ENCODE data around the gene NPHP4.

DNA sequence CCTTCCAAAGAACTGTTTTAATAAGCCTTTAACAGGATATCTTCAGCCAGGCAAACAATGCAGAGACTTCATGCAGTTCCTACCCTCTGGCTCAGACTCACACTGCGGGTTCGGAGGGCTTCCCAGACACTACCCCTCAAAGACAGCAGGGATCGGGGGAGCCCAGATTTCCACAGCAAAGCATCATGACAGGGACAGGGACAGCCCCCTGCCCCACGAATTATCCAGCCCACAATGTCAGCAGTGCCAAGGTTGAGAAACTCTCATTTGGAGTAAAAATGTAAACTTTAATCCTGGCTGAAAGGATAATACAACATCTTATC lies 20.1 kb downstream of the NPHP4 start:
- no peak for TF ChIP-seq YY1 (IDR thresholded peaks at IDR 0.05; ENCODE audit: borderline replicate concordance in 1 of 3, control insufficient read depth in 1 of 3, extremely low read depth in 1 of 3, insufficient read depth in 3 of 3, insufficient read length in 1 of 3, insufficient replicate concordance in 2 of 3, low read depth in 1 of 3, low read length in 2 of 3)
- TF ChIP-seq, protein P1, sequence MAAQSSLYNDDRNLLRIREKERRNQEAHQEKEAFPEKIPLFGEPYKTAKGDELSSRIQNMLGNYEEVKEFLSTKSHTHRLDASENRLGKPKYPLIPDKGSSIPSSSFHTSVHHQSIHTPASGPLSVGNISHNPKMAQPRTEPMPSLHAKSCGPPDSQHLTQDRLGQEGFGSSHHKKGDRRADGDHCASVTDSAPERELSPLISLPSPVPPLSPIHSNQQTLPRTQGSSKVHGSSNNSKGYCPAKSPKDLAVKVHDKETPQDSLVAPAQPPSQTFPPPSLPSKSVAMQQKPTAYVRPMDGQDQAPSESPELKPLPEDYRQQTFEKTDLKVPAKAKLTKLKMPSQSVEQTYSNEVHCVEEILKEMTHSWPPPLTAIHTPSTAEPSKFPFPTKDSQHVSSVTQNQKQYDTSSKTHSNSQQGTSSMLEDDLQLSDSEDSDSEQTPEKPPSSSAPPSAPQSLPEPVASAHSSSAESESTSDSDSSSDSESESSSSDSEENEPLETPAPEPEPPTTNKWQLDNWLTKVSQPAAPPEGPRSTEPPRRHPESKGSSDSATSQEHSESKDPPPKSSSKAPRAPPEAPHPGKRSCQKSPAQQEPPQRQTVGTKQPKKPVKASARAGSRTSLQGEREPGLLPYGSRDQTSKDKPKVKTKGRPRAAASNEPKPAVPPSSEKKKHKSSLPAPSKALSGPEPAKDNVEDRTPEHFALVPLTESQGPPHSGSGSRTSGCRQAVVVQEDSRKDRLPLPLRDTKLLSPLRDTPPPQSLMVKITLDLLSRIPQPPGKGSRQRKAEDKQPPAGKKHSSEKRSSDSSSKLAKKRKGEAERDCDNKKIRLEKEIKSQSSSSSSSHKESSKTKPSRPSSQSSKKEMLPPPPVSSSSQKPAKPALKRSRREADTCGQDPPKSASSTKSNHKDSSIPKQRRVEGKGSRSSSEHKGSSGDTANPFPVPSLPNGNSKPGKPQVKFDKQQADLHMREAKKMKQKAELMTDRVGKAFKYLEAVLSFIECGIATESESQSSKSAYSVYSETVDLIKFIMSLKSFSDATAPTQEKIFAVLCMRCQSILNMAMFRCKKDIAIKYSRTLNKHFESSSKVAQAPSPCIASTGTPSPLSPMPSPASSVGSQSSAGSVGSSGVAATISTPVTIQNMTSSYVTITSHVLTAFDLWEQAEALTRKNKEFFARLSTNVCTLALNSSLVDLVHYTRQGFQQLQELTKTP (IDR thresholded peaks at IDR 0.05; ENCODE audit: low read depth in 1 of 2, partially characterized antibody in 2 of 2): no peak
- TF ChIP-seq SIRT6 (IDR thresholded peaks at IDR 0.05; ENCODE audit: low read depth, low read length): no peak
- TF ChIP-seq, protein P2, sequence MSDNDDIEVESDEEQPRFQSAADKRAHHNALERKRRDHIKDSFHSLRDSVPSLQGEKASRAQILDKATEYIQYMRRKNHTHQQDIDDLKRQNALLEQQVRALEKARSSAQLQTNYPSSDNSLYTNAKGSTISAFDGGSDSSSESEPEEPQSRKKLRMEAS (CRISPR knock-in tag; IDR thresholded peaks at IDR 0.05): no peak
- TF ChIP-seq TAF9B (IDR thresholded peaks at IDR 0.05; ENCODE audit: partially characterized antibody): no peak
- TF ChIP-seq, protein P3, sequence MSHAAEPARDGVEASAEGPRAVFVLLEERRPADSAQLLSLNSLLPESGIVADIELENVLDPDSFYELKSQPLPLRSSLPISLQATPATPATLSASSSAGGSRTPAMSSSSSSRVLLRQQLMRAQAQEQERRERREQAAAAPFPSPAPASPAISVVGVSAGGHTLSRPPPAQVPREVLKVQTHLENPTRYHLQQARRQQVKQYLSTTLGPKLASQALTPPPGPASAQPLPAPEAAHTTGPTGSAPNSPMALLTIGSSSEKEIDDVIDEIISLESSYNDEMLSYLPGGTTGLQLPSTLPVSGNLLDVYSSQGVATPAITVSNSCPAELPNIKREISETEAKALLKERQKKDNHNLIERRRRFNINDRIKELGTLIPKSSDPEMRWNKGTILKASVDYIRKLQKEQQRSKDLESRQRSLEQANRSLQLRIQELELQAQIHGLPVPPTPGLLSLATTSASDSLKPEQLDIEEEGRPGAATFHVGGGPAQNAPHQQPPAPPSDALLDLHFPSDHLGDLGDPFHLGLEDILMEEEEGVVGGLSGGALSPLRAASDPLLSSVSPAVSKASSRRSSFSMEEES (CRISPR knock-in tag; IDR thresholded peaks at IDR 0.05): no peak
